Loucy (cell line): ENCODE measurements around the gene ZNF555.

Experiments
- H2AFZ ChIP-seq: fragments of 200-600 bp; sonication (generic); 2 replicates; pipeline ENCODE4 v1.6.0; 2016; ENCODE audit warnings: antibody characterized with exemption, mild to moderate bottlenecking, low read length, moderate library complexity
- H3F3A ChIP-seq: fragments of 200-600 bp; 2 replicates; pipeline ENCODE4 v1.6.0; 2016; ENCODE audit warnings: antibody characterized with exemption, low read depth, mild to moderate bottlenecking
- H3K27me3 ChIP-seq: fragments of 200-600 bp; sonication (generic); 2 replicates; pipeline ENCODE4 v1.6.1; 2014; ENCODE audit warnings: low read length, mild to moderate bottlenecking; ENCODE audit not compliant: insufficient read depth, poor library complexity, severe bottlenecking
- H3K36me3 ChIP-seq: fragments of 200-600 bp; sonication (generic); 2 replicates; pipeline ENCODE4 v1.6.1; 2016; ENCODE audit warnings: low read length; ENCODE audit not compliant: insufficient read depth
- H3K4me1 ChIP-seq: fragments of 200-600 bp; sonication (generic); 2 replicates; pipeline ENCODE4 v1.5.1; 2014; ENCODE audit warnings: low read length, mild to moderate bottlenecking; ENCODE audit not compliant: insufficient read depth, poor library complexity, severe bottlenecking
- H3K4me2 ChIP-seq: fragments of 200-600 bp; sonication (generic); 2 replicates; pipeline ENCODE4 v1.6.0; 2014; ENCODE audit warnings: antibody characterized with exemption, low read length, low read depth, mild to moderate bottlenecking; ENCODE audit not compliant: poor library complexity, severe bottlenecking
- H3K4me3 ChIP-seq: fragments of 200-600 bp; sonication (generic); 2 replicates; pipeline ENCODE4 v1.5.1; 2014; ENCODE audit warnings: low read length, mild to moderate bottlenecking, mixed read lengths; ENCODE audit not compliant: poor library complexity, severe bottlenecking
- H3K79me2 ChIP-seq: fragments of 200-600 bp; sonication (generic); 2 replicates; pipeline ENCODE4 v1.6.1; 2014; ENCODE audit warnings: low read length; ENCODE audit not compliant: insufficient read depth
- H3K9ac ChIP-seq: fragments of 200-600 bp; sonication (generic); 2 replicates; pipeline ENCODE4 v1.6.0; 2014; ENCODE audit warnings: mild to moderate bottlenecking, low read depth, low read length, moderate library complexity; ENCODE audit not compliant: poor library complexity, severe bottlenecking
- H3K9me2 ChIP-seq: fragments of 200-600 bp; sonication (generic); replicated peaks from 2 replicates; pipeline ENCODE4 v1.6.1; 2016; ENCODE audit warnings: low read depth, low read length, mixed read lengths
- H3K9me3 ChIP-seq: fragments of 200-600 bp; sonication (generic); 2 replicates; pipeline ENCODE4 v1.6.1; 2014; ENCODE audit warnings: mild to moderate bottlenecking, antibody characterized with exemption, low read length, low read depth; ENCODE audit not compliant: insufficient read depth
- H4K20me1 ChIP-seq: fragments of 200-600 bp; sonication (generic); 2 replicates; pipeline ENCODE4 v1.6.0; 2014; ENCODE audit warnings: antibody characterized with exemption, low read length, mild to moderate bottlenecking; ENCODE audit not compliant: insufficient read depth, poor library complexity, severe bottlenecking
- CTCF ChIP-seq: fragments of 200-600 bp; sonication (generic); conservative IDR thresholded peaks from 2 replicates; pipeline ENCODE4 v1.5.1; 2014; ENCODE audit warnings: mild to moderate bottlenecking, antibody characterized with exemption, low read length
- EZH2phosphoT487 ChIP-seq: fragments of 200-600 bp; IDR thresholded peaks from 2 replicates; pipeline ENCODE4 v1.6.1; 2018; ENCODE audit warnings: antibody characterized with exemption, mild to moderate bottlenecking, moderate library complexity, borderline replicate concordance

The ZNF555 gene

GRCh38 chr19:2803486-2804155, 37.7 kb upstream of the ZNF555 start:
- Histone ChIP-seq H2AFZ (no peak overlapping the region), H3K9me3 (no peaks in the 10 kb centered on the region), H3K79me2 (no peaks in the 10 kb centered on the region), H3K36me3 (peaks cover 41% of the 10 kb centered on the region; the same call in 1 of the 2 replicates), H3K9ac (no peak overlapping the region), H3K27me3 (no peaks in the 10 kb centered on the region), H3F3A (no peaks in the 10 kb centered on the region), H3K4me3 (no peak overlapping the region), H3K4me2 (no peak overlapping the region), H3K9me2 (no peaks in the 10 kb centered on the region), H3K4me1 (no peaks in the 10 kb centered on the region), H4K20me1 (no peaks in the 10 kb centered on the region)
- no peak for TF ChIP-seq EZH2phosphoT487
- TF ChIP-seq CTCF, result no peak

- no peak overlapping the region for H3K4me3 ChIP-seq
- no peak overlapping the region for H3K4me2 ChIP-seq
- H3K27me3 ChIP-seq, result no peaks in the 10 kb centered on the region
- no peaks in the 10 kb centered on the region for H4K20me1 ChIP-seq
- peaks cover 49% of the 10 kb centered on the region; the same call in 1 of the 2 replicates for H3K36me3 ChIP-seq
- H3K9me3 ChIP-seq, result no peaks in the 10 kb centered on the region
- H3K79me2 ChIP-seq, result no peaks in the 10 kb centered on the region
- no peak overlapping the region for H3K9ac ChIP-seq
- H2AFZ ChIP-seq, result no peak overlapping the region
- TF ChIP-seq CTCF (no peak), EZH2phosphoT487 (no peak)
- no peaks in the 10 kb centered on the region for H3F3A ChIP-seq
- no peaks in the 10 kb centered on the region for H3K4me1 ChIP-seq
- no peaks in the 10 kb centered on the region for H3K9me2 ChIP-seq
These were observed 36.9 kb upstream of the ZNF555 start for GRCh38 chr19:2804156-2805004.

GRCh38 chr19:2805261-2805900, 35.9 kb upstream of the ZNF555 start:
- H3K9ac ChIP-seq, result no peak overlapping the region
- no peaks in the 10 kb centered on the region for H3K9me2 ChIP-seq
- no peaks in the 10 kb centered on the region for H3K4me1 ChIP-seq
- H3K9me3 ChIP-seq, result no peaks in the 10 kb centered on the region
- no peaks in the 10 kb centered on the region for H3K27me3 ChIP-seq
- H3K36me3 ChIP-seq, result peaks cover 56% of the 10 kb centered on the region; the same call in 1 of the 2 replicates
- H3K79me2 ChIP-seq, result no peaks in the 10 kb centered on the region
- no peaks in the 10 kb centered on the region for H4K20me1 ChIP-seq
- no peak overlapping the region for H2AFZ ChIP-seq
- H3K4me3 ChIP-seq, result no peak overlapping the region
- no peak overlapping the region for H3K4me2 ChIP-seq
- no peaks in the 10 kb centered on the region for H3F3A ChIP-seq
- TF ChIP-seq CTCF (no peak), EZH2phosphoT487 (no peak)
